Pons (tissue), 1 donor: ENCODE data around the gene SPACA4.
"Not testable (repeated sequence)": the region's sequence is repeated elsewhere in the genome, so short reads cannot be mapped to it uniquely, and the experiment has no call there.

Source experiments
- DNase-seq: peaks from one replicate; pipeline ENCODE4 v3.0.0-alpha.2; 2016; ENCODE audit warnings: low spot score

SPACA4 gene

DNA sequence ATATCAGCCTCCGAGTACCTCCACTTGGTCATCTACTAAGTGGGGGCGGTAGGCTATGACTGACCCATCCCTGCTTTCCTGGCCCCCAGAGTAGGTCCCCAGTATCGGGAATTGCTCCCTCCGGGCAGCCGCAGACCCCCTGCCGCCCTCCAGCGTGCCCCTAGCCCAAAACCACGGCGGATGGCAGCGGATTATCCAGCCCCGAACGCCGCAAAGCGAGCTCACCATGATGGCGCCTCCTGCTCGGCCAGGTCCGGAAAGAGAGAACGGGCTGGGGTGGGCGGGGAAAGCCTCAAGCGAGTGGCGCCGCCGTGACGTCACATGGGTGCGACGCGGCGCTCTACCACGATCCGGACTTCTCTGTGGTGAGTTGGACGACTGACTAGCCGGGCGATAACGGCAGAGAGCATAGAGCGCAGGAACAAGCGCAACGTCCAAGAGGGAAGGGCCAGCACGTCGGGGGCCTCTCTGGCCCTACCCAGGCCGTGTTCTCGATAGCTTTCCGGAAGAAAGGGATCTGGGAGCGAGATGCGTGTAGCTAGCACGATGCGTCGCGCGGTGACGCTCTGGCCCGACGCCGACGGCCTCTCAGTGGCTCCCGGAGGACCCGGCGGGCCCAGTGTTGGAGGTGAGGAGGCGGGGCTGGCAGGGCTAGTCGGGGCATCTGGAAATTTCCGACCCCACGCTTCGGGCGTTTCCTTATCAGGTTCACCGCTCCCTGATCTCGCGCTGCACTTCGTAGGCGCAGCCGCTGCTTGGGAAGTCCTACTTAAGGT is 12.6 kb downstream of the SPACA4 start, which contains the start of the genes RPL18 and SPHK2:
RPL18 (minus strand) TSS at position 263 of the 776 bp plus-strand sequence; CDS start at position 228, 35 bp downstream.
SPHK2 (plus strand) TSS at position 591 of the 776 bp plus-strand sequence. CDS start 1,009 bp downstream, outside the sequence.
- peak; percentile 100 for DNase-seq

GRCh38 chr19:48619692-48620585 is 13.4 kb downstream of the SPACA4 start:
- DNase-seq, result peak; percentile 11

GRCh38 chr19:48623556-48624066 is 17.1 kb downstream of the SPACA4 start:
- DNase-seq, result peak; percentile 84

DNA sequence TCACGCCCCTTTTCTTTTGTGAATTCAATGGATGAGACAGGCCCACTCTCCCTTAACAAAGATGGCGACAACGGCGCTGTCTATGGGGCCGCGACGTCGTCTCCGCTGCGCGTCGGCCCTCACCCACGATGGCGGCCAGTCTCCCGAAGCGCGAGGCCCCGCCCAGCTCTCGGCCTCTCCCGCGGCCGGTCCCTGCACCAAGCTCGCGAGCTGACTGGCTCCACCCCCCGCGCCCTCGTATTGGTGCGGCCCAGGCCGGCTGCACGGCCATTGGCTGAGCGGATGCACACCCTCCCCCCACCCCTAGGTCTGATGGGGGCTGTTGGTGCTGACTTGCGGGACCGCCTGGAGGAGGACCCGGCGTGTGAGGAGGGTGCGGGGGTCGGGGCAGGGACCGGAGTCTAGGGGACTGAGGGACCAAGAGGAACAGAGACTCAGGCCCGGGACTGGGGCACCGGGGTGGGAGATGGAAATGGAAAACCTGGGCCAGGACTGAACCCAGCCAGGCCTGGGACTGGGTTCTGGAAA is 17.6 kb downstream of the SPACA4 start:
- DNase-seq, result peak; percentile 96

DNA sequence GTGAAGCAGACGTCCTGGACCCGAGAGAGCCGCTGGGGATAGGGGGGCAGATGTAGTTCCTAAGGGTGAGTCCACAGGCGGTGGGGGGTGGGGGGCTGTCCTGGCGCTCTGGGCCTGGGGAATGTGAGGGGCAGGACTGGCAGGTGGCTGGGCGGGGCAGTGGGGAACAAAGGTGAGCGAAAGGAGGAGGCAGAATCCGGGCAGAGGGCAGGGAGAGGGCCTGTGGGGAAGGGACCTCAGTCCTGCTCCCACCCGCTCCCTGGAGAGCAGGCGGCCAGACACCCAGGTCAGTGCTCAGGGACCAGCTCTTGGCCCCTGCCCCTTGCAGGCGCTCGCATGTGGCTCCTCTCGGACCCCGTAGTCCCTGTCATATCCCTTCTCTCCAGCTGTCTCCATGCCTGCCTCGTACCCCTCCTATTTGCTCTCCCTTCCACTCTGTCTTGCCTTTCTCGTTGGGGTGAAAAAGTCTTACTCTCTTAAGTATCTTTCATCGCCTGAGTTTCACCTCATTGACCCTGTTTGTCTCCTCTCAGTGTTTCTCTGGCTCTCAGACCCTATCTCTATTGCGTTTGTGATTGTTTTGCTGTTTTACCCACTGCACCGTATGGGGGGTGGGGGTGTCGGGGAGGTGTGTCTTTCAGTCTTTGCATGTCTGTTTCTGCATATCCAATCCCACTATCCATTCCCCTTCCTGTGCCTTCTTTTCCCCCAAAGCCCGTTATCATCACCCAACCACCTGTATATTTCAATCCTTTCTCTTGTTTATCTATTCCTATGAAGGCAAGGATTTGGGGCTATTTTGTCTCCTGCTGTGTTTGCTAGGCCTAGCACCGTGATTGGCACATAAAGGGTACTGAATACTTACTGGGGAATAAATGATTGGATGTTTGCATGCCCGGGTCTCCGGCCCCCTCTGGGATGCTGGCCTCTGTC is 18.5 kb downstream of the SPACA4 start:
- peak; percentile 30 for DNase-seq

DNA sequence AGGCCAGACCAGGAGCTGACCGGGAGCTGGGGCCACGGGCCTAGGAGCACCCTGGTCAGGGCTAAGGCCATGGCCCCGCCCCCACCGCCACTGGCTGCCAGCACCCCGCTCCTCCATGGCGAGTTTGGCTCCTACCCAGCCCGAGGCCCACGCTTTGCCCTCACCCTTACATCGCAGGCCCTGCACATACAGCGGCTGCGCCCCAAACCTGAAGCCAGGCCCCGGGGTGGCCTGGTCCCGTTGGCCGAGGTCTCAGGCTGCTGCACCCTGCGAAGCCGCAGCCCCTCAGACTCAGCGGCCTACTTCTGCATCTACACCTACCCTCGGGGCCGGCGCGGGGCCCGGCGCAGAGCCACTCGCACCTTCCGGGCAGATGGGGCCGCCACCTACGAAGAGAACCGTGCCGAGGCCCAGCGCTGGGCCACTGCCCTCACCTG is 19.4 kb downstream of the SPACA4 start:
- DNase-seq, result no peak

- no peak for DNase-seq
Measured at GRCh38 chr19:48627201-48627864, 20.8 kb downstream of the SPACA4 start.

- peak; percentile 6 for DNase-seq
Measured at GRCh38 chr19:48627865-48628314, 21.3 kb downstream of the SPACA4 start.

DNA sequence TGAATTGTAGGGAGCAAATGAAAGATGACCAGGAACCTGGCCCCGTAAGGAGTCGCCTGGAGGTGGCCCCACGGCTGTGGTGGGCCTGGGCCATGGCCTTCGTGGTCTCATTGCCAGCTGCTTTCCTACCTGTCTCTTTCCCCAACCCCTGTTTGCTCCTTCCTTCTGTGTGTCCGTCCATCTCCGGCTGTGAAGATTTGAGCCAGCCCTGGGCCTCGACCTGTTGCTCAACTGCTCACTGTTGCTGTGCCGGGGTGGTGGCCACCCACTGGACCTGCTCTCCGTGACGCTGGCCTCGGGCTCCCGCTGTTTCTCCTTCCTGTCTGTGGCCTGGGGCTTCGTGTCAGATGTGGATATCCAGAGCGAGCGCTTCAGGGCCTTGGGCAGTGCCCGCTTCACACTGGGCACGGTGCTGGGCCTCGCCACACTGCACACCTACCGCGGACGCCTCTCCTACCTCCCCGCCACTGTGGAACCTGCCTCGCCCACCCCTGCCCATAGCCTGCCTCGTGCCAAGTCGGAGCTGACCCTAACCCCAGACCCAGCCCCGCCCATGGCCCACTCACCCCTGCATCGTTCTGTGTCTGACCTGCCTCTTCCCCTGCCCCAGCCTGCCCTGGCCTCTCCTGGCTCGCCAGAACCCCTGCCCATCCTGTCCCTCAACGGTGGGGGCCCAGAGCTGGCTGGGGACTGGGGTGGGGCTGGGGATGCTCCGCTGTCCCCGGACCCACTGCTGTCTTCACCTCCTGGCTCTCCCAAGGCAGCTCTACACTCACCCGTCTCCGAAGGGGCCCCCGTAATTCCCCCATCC is 22.1 kb downstream of the SPACA4 start:
- DNase-seq, result no peak

- no peak for DNase-seq
Measured at GRCh38 chr19:48629297-48629598, 22.7 kb downstream of the SPACA4 start.

- peak; percentile 44 for DNase-seq
Measured at GRCh38 chr19:48629599-48630295, 23.2 kb downstream of the SPACA4 start.

DNA sequence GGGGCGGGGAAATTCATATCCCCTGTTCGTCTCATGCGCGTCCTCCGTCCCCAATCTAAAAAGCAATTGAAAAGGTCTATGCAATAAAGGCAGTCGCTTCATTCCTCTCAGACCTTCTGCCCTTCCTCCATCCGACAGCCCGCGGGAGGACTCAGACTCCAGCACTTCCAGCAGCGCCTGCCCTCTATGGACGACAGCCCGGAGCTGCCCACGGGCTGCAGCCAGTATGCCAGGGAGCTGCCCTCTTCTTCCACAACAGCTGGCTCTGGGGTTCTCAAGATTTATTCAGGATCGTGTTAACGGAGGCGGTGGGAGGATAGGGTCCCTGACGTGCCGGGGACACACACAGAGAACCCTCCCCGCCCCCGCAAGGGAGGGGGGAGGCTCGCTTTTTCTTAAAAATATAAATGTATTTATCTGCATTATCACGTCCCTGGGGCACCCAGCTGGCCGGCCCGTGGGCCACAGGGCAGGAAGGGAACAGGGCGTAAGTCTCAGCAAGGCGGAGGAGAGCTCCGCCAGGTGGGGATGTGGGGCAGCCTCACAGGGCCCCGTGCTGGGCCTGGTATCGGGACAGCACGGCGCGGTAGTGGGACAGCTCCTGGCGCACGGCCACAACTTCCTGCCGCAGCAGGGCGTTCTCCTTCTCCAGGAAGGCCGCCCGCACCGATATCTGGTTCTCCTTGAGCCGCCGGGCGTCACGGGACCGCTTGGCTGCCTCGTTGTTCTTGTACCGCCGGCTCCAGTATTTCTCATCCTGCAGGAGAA is 23.9 kb downstream of the SPACA4 start:
- peak; percentile 48 for DNase-seq

DNA sequence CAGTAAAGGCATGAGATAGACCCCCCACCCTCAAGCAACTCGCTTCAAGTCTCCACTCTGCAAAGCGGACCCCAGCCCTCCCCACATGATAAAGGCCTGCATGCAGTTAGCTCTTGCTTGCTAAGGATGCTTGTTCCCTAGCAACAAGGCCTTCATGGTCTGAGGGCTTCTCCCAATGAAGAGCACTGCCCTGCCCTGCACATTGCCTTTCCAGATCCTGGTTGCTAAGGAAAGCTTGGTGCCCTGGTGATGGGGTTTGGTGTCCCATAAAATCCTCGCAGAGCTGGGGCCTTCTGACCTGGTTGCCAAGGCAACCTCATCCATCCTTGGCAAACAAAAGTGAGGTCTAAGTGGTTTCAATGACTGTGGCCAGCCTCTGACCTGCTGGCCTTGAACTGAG is 24.7 kb downstream of the SPACA4 start:
- DNase-seq, result peak; percentile 29

DNA sequence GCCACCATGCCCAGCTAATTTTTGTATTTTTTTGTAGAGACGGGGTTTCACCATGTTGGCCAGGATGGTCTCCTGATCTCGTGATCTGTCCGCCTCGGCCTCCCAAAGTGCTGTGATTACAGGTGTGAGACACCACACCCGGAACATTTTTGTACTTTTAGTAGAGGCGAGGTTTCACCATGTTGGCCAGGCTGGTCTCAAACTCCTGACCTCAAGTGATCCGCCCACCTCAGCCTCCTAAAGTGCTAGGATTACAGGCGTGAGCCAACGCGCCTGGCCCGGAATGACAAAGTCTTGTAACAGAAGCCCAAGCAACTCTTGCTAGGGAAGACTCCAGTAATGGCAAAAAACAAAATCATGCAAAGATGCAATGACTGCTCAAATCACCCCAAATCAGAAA is 25.7 kb downstream of the SPACA4 start:
- not testable (repeated sequence) for DNase-seq

DNA sequence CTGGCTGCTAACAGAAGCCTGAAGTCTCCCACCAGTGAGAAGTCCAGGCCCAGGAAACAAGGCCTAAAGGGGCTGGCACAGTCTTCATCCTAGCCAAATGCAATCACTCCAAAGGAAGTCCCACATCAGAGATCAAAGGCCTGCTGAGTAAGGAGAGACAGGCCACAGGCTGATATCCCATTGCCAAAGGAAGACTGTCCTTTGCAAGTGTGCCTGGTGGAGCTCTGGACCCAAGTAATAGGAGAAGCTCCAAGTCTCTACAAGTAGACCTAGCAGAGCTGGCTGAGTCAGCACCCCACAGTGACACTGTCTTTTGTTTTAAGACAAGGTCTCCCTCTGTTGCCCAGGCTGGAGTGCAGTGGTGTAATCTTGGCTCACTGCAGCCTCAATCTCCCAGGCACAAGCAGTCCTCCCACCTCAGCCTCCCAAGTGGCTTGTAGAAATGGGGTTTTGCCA is 26.2 kb downstream of the SPACA4 start:
- DNase-seq, result no peak

DNA sequence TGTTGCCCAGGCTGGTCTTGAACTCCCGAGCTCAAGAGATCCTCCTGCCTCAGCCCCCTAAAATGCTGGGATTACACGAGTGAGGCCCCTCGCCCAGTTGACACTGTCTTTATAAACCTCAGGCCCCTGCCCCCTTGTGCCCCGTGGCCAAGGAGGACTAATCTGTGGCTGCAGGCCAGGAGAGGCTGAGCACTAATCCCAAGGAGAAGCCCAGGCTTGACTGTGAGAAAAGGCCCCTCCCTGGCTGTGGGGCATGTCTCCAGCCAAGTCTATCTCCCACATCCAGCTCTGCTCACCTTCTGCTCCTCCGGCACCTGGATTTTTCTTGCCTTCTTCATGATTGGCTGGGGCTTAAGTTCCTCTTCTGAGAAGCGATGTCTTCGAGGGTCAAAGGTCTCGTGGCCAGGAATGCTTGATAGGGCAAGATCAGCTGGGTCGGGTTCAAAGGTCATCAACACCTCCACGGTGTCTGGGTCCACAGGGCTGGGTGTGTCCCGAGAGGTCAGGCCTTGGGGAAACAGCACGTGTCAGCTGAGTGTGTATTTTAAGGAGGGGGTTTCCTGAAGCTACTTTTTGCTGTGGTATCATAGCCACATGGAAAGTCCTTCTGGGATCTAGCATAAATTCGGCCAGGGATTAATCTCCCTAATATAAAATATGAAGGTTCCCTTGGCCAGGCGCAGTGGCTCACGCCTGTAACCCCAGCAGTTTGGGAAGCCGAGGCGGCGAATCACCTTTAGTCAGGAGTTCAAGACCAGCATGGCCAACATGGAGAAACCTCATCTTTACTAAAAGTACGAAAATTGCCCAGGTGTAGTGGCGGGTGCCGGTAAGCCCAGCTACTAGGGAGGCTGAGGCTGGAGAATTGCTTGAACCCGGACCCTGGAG is 26.9 kb downstream of the SPACA4 start:
- DNase-seq, result peak; percentile 5

- DNase-seq, result no peak
Measured at GRCh38 chr19:48634036-48634342, 27.4 kb downstream of the SPACA4 start.
